Mucosa of stomach (tissue), 1 donor: Measurements from ENCODE around the gene EDA.

Experiments used
- H3K27me3 ChIP-seq: one replicate; pipeline ENCODE4 v1.7.0; 2013; ENCODE audit warnings: mild to moderate bottlenecking, low read length; ENCODE audit not compliant: control insufficient read depth, insufficient read depth
- H3K36me3 ChIP-seq: one replicate; pipeline ENCODE4 v1.7.0; 2013; ENCODE audit warnings: low read length; ENCODE audit not compliant: control insufficient read depth, insufficient read depth
- H3K4me1 ChIP-seq: one replicate; pipeline ENCODE4 v1.7.0; 2013; ENCODE audit warnings: mild to moderate bottlenecking, low read length; ENCODE audit not compliant: control insufficient read depth, insufficient read depth
- H3K4me3 ChIP-seq: one replicate; pipeline ENCODE4 v1.7.0; 2013; ENCODE audit warnings: low read length
- H3K9ac ChIP-seq: one replicate; pipeline ENCODE4 v1.7.0; 2013; ENCODE audit warnings: mild to moderate bottlenecking, low read length, moderate library complexity
- H3K9me3 ChIP-seq: one replicate; pipeline ENCODE4 v1.7.0; 2013; ENCODE audit warnings: mild to moderate bottlenecking, low read length, moderate library complexity; ENCODE audit not compliant: control insufficient read depth
- donor health status: Pancreatic carcinoma.

The EDA gene

GRCh38 chrX:70052895-70053615 is 437.1 kb downstream of the EDA start:
- no peak overlapping the region for H3K4me3 ChIP-seq
- no peaks in the 10 kb centered on the region for H3K4me1 ChIP-seq
- no peaks in the 10 kb centered on the region for H3K27me3 ChIP-seq

GRCh38 chrX:70054391-70054790 is 438.5 kb downstream of the EDA start:
- Histone ChIP-seq H3K36me3 (no peaks in the 10 kb centered on the region), H3K4me1 (no peaks in the 10 kb centered on the region), H3K4me3 (no peak overlapping the region), H3K9me3 (no peaks in the 10 kb centered on the region), H3K27me3 (no peaks in the 10 kb centered on the region), H3K9ac (no peak overlapping the region)

More at GRCh38 chrX:70052895-70053615, 437.1 kb downstream of the EDA start:
- no peaks in the 10 kb centered on the region for H3K36me3 ChIP-seq
- no peaks in the 10 kb centered on the region for H3K9me3 ChIP-seq
- H3K9ac ChIP-seq = no peak overlapping the region

GRCh38 chrX:70062076-70062475 is 446.2 kb downstream of the EDA start, which contains the start of gene OTUD6A:
TSS of gene OTUD6A (plus strand) at chrX:70062457. CDS start at chrX:70062525, 68 bp downstream.
- H3K27me3 ChIP-seq = no peaks in the 10 kb centered on the region
- no peaks in the 10 kb centered on the region for H3K4me1 ChIP-seq
- H3K36me3 ChIP-seq = no peaks in the 10 kb centered on the region
- H3K4me3 ChIP-seq = no peak within 1 kb of the TSS
- H3K9me3 ChIP-seq = no peaks in the 10 kb centered on the region
- H3K9ac ChIP-seq = no peak within 1 kb of the TSS

DNA sequence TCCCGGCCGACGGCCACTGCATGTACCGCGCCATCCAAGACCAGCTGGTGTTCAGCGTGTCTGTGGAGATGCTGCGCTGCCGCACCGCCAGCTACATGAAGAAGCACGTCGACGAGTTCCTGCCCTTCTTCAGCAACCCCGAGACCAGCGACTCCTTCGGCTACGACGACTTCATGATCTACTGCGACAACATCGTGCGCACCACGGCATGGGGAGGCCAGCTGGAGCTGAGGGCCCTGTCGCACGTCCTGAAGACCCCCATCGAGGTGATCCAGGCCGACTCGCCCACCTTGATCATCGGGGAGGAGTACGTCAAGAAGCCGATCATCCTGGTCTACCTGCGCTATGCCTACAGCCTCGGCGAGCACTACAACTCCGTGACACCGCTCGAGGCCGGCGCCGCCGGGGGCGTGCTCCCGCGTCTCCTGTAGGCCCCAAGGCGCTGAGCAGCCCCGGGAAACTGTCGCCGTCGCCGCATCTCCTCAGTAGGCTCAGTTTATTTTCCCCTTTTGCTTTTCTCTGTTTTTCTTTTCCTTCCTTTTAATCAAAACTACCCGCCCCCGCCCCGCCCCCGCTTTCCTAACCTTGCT is 447.1 kb downstream of the EDA start:
- Histone ChIP-seq H3K9me3 (no peaks in the 10 kb centered on the region), H3K9ac (no peak overlapping the region), H3K4me3 (no peak overlapping the region), H3K4me1 (no peaks in the 10 kb centered on the region), H3K36me3 (no peaks in the 10 kb centered on the region), H3K27me3 (no peaks in the 10 kb centered on the region)

GRCh38 chrX:70066646-70067045 is 450.7 kb downstream of the EDA start:
- H3K4me3 ChIP-seq = no peak overlapping the region
- no peaks in the 10 kb centered on the region for H3K4me1 ChIP-seq
- no peaks in the 10 kb centered on the region for H3K9me3 ChIP-seq
- H3K27me3 ChIP-seq = no peaks in the 10 kb centered on the region
- no peak overlapping the region for H3K9ac ChIP-seq
- H3K36me3 ChIP-seq = no peaks in the 10 kb centered on the region

- no peaks in the 10 kb centered on the region for H3K9me3 ChIP-seq
- no peaks in the 10 kb centered on the region for H3K27me3 ChIP-seq
- no peak overlapping the region for H3K4me3 ChIP-seq
- H3K4me1 ChIP-seq = peaks cover 5% of the 10 kb centered on the region
- H3K36me3 ChIP-seq = no peaks in the 10 kb centered on the region
- H3K9ac ChIP-seq = no peak overlapping the region
Measured at GRCh38 chrX:70079297-70079696, 463.4 kb downstream of the EDA start.

DNA sequence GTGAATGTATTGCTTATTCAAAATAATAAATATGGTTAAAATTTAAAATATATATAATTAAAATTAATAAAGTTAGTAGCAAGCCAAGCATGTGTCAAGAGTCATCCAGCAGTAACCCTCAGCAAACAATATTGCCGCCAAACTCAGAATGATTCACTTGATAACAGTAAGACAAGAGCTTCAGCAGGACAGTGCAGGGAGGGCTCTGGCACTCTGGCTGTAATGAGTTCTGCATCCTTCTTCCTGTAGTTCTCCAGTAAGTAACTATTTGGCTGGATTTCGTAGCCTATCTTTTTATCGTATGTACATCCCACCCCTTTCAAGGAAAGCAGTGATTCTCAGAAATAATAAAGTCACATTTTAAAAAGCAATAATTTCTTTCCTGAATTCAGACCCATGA is 464.0 kb downstream of the EDA start:
- peaks cover 7% of the 10 kb centered on the region for H3K4me1 ChIP-seq
- H3K9ac ChIP-seq = no peak overlapping the region
- H3K36me3 ChIP-seq = no peaks in the 10 kb centered on the region
- H3K4me3 ChIP-seq = no peak overlapping the region
- no peaks in the 10 kb centered on the region for H3K9me3 ChIP-seq
- H3K27me3 ChIP-seq = no peaks in the 10 kb centered on the region

DNA sequence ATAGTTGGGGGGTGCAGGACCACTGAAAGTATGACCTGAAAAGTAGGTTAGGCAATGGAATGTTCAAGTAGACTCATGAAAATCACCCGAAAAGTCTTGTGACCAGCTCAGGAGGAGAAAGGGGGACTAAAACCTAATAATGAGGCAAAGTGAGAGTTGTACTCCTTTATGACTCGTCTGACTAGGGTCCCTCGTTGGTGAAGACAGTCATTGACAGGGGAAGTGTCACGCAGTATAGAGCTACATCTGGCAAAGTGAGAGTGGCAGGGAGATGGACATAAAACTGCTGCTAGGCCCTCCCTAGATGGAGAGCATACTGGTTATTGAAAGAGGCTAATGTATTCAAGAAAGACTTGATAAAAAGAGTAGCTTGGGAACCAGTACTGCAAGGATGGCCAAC is 466.8 kb downstream of the EDA start:
- H3K36me3 ChIP-seq = no peaks in the 10 kb centered on the region
- H3K4me3 ChIP-seq = no peak overlapping the region
- no peaks in the 10 kb centered on the region for H3K27me3 ChIP-seq

DNA sequence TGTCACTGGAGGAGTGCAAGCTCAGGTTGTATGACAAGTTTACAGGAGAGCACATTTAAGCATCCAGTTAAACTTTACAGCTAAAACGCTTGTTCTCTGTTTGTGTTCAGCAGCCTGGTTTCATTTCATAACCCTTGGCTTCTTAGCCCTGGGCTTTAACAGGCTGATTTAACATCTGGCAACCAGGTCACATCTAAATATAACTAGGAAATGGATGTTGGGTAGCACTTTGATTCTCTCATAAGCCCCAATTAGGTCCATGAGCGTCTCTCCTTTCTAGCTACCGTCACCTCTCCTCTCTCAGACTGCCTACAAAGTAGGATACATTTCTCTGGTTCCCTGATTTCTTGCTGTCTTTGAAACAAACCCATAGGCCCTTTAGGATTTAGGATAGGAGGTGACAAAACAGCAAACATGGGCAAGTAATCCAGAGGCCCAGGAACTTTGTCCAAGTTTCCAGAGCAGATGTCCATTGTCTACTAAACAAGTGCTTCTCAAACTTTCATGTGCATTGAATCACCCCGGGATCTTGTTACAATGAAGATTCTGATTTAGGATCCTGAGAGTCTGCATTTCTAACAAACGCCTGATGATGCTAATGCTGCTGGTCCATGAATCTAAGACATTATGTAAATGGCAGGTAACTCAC is 468.8 kb downstream of the EDA start:
- Histone ChIP-seq H3K36me3 (no peaks in the 10 kb centered on the region), H3K9ac (no peak overlapping the region)

More for the DNA sequence above, 466.8 kb downstream of the EDA start:
- H3K9ac ChIP-seq = no peak overlapping the region
- no peaks in the 10 kb centered on the region for H3K9me3 ChIP-seq
- peaks cover 10% of the 10 kb centered on the region for H3K4me1 ChIP-seq

GRCh38 chrX:70087857-70088630 is 472.1 kb downstream of the EDA start:
- Histone ChIP-seq H3K9ac (no peak overlapping the region), H3K27me3 (no peaks in the 10 kb centered on the region), H3K4me3 (no peak overlapping the region), H3K9me3 (no peaks in the 10 kb centered on the region), H3K36me3 (no peaks in the 10 kb centered on the region), H3K4me1 (peaks cover 27% of the 10 kb centered on the region)

More for the DNA sequence above, 468.8 kb downstream of the EDA start:
- Histone ChIP-seq H3K4me3 (no peak overlapping the region), H3K27me3 (no peaks in the 10 kb centered on the region), H3K9me3 (no peaks in the 10 kb centered on the region), H3K4me1 (peaks cover 27% of the 10 kb centered on the region)

DNA sequence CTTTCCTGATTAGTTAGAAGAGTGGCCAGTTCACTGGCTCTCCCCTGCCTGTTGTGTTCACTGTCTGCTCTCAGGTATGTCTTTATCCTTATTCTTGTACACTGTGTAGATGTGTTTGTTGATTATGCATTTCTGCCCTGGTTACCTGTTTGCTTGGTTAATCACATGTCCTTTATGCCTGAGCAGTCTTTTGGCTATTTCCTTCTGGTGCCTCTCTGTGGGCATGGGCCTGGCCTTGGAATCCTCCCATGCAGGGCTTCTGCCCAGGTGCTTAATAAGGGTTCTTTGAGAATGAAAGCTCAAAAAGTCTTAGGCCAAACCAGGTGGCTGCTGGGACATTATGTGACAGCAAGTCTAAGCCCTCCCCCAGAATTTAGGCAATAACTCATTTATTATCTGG is 472.8 kb downstream of the EDA start:
- peaks cover 27% of the 10 kb centered on the region for H3K4me1 ChIP-seq
- no peaks in the 10 kb centered on the region for H3K27me3 ChIP-seq
- no peak overlapping the region for H3K4me3 ChIP-seq
- H3K9ac ChIP-seq = no peak overlapping the region
- no peaks in the 10 kb centered on the region for H3K9me3 ChIP-seq
- no peaks in the 10 kb centered on the region for H3K36me3 ChIP-seq
